Testis (tissue), 3 donors: ENCODE measurements around the gene ORM2. TPM values are rescaled to one million over a fixed set of nuclear protein-coding genes. Genes with fewer than 3 reads are reported as not detected.

Experiments
- DNase-seq: peaks from one replicate; pipeline ENCODE4 v3.0.0-alpha.2; 2019
- H3K27ac ChIP-seq, 2 donors: fragments of 200-600 bp; sonication (generic); one replicate each; pipeline ENCODE4 v1.5.1; 2019
- H3K27me3 ChIP-seq: fragments of 200-600 bp; sonication (generic); one replicate; pipeline ENCODE4 v1.5.1; 2019
- H3K36me3 ChIP-seq: fragments of 200-600 bp; sonication (generic); one replicate; pipeline ENCODE4 v1.5.1; 2017; ENCODE audit warnings: low read depth; ENCODE audit errors: missing control alignments
- H3K4me1 ChIP-seq: fragments of 200-600 bp; sonication (generic); one replicate; pipeline ENCODE4 v1.5.1; 2019
- H3K4me3 ChIP-seq, 2 donors: fragments of 200-600 bp; sonication (generic); one replicate each; pipeline ENCODE4 v1.5.1; 2017 to 2019
- H3K9me3 ChIP-seq: fragments of 200-600 bp; sonication (generic); one replicate; pipeline ENCODE4 v1.5.1; 2017
- POLR2A ChIP-seq: fragments of 450-650 bp; IDR thresholded peaks from one replicate; pipeline ENCODE4 v1.6.1; 2017; ENCODE audit warnings: antibody characterized with exemption, mild to moderate bottlenecking, moderate library complexity
- WGBS, 2 donors: methylation state at CpG; one replicate each; pipeline ENCODE4 v1.1.5; 2018; 5-methylcytosine and 5-hydroxymethylcytosine counted together
- intact Hi-C: fragments of 100-400 bp; cut with DNase I; formaldehyde crosslinking; loops from one replicate; pipeline ENCODE4 v1.15.1; 2023; ENCODE audit warnings: low total_unique reads
- polyA plus RNA-seq: library from polyadenylated mRNA; stranded (reverse); fragments of 350-450 nt; fragmentation: Illumina TruSeq; extraction: RNeasy Lipid Tissue Mini Kit (QIAGEN cat#74804); gene quantifications from one replicate; pipeline ENCODE4 v1.2.3, GENCODE V29; 2014; ENCODE audit warnings: low read depth, low replicate concordance; ENCODE audit not compliant: insufficient read depth
- total RNA-seq, 2 donors: library from RNA; depleted of rRNA; stranded (reverse); fragments of >200 nt; gene quantifications; one replicate each; pipeline ENCODE4 v1.2.3, GENCODE V29; 2016
- TF ChIP-seq, protein P1 (sequence below), 3 experiments: fragments of 450-650 bp in 2 of 3; fragments of 200-600 bp in 1 of 3; sonication (generic) in 1 of 3; IDR thresholded peaks; one replicate each; pipeline ENCODE4 v1.5.1; 2016 to 2019; ENCODE audit warnings: antibody characterized with exemption in 3 of 3, mild to moderate bottlenecking in 2 of 3, moderate library complexity in 1 of 3

ORM2 gene
- total and polyA plus RNA-seq, 3 donors from 2014 or later, result 0.56 to 2.3 TPM; not detected in 1

DNA sequence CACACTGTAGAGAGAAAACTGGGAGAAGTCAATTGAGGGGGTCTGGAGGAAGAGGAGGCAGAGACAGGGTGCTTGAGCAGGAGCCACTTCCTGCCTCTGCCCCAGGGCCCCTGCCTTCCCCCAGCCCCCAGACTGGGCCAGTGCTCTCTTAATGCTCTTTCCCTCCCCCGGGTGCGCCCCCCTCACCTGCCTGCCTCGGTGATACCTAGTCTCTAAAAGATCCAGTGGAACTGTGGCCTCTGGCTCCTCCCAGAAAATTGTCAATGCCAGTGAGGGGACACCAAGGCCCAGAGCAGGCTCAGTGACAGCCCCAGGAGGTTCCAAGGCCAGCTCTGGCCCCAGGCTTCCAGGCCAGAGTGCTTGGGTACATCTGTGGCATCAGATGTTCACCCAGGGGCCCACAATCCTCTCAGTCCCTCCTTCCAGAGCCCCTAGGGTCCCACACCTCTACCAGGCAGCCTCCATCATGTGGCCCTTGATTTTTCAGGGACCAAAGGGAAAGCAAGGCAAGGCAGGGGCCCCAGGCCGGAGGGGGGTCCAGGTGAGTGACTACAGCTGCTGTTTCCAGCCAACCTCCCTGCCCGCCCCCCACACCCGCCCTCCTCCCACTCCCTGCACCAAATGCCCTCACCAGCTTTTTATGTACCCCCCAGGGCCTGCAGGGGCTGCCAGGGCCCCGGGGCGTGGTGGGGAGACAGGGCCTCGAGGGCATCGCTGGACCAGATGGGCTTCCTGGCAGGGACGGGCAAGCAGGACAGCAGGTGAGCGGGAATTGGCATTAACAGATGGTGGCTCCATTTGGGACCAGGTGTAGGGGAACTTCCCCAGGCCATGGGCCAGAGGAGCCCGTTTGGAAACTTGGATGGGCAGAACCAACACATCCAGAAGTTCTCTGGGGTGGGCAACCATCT lies 39.8 kb upstream of the ORM2 start:
- no peak overlapping the region for H3K27ac ChIP-seq
- TF ChIP-seq, protein P1, sequence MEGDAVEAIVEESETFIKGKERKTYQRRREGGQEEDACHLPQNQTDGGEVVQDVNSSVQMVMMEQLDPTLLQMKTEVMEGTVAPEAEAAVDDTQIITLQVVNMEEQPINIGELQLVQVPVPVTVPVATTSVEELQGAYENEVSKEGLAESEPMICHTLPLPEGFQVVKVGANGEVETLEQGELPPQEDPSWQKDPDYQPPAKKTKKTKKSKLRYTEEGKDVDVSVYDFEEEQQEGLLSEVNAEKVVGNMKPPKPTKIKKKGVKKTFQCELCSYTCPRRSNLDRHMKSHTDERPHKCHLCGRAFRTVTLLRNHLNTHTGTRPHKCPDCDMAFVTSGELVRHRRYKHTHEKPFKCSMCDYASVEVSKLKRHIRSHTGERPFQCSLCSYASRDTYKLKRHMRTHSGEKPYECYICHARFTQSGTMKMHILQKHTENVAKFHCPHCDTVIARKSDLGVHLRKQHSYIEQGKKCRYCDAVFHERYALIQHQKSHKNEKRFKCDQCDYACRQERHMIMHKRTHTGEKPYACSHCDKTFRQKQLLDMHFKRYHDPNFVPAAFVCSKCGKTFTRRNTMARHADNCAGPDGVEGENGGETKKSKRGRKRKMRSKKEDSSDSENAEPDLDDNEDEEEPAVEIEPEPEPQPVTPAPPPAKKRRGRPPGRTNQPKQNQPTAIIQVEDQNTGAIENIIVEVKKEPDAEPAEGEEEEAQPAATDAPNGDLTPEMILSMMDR (IDR thresholded peaks at IDR 0.05), result no peak
- TF ChIP-seq POLR2A, result no peak
- H3K27me3 ChIP-seq, result no peaks in the 10 kb centered on the region
- H3K9me3 ChIP-seq, result no peaks in the 10 kb centered on the region
- DNase-seq, result no peak
- intact Hi-C loops, result loop anchor here (10.0 kb wide), 1 partner anchor 205 kb away; no protein-coding TSS in a partner anchor
- 88 to 92% methylated on average over 11 to 13 of the region's 13 CpGs for WGBS, 2 donors
- H3K4me3 ChIP-seq, result no peak overlapping the region
- H3K36me3 ChIP-seq, result no peaks in the 10 kb centered on the region
- peaks cover 6% of the 10 kb centered on the region for H3K4me1 ChIP-seq

DNA sequence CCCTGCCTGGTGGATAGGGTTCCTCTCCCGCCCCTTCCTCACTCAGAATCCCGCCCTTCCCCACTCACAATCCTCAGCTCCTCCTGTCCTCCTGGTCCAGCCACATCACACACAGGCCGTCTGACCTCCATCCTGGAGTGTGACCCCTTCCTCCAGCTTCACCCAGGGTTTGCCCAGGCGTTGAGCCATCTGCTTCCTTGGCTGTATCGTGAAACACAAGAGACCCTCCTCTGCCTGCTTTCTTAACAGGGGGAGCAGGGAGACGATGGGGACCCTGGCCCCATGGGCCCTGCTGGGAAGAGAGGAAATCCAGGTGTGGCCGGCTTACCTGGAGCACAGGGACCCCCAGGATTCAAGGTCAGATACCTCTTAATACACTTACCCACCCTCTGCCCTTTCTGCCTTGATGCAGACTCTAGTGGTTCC lies 39.1 kb upstream of the ORM2 start:
- Histone ChIP-seq H3K4me1 (peaks cover 2% of the 10 kb centered on the region), H3K4me3 (no peak overlapping the region), H3K36me3 (no peaks in the 10 kb centered on the region), H3K9me3 (no peaks in the 10 kb centered on the region), H3K27me3 (no peaks in the 10 kb centered on the region), H3K27ac (no peak overlapping the region)
- TF ChIP-seq, protein P1 (IDR thresholded peaks at IDR 0.05), result no peak
- TF ChIP-seq POLR2A, result no peak
- intact Hi-C loops, result no loop called here
- WGBS, 2 donors, result 75 to 79% methylated on average over 7 of the region's 7 CpGs
- no peak for DNase-seq

DNA sequence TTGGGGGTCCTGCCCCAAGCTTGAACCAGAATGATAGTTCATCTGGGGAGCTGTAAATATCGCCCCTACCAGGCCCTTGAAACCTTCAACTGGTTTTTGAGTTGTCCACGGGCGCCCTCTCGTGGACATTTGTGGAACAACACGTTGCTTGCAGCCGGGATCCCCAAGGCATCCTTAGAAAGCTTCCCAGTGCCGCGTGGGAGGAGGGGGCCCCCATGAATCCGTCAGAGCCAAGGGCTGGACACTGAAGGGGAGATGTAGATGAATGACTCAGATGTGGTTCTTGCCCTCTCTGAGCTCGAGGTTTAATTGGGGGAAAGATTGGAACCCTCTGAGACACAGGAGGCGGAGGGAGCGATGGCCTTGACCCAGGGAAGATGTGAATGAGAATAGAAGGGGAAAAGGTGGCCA lies 38.6 kb upstream of the ORM2 start:
- Histone ChIP-seq H3K27ac (no peak overlapping the region), H3K4me1 (no peaks in the 10 kb centered on the region), H3K4me3 (no peak overlapping the region), H3K9me3 (no peaks in the 10 kb centered on the region), H3K27me3 (no peaks in the 10 kb centered on the region), H3K36me3 (no peaks in the 10 kb centered on the region)
- no peak for TF ChIP-seq POLR2A
- TF ChIP-seq, protein P1 (IDR thresholded peaks at IDR 0.05), result peak; percentile 93 to 100 (median 93)
- intact Hi-C loops, result no loop called here
- peak; percentile 88 for DNase-seq
- 18 to 19% methylated on average over 11 to 12 of the region's 12 CpGs for WGBS, 2 donors

DNA sequence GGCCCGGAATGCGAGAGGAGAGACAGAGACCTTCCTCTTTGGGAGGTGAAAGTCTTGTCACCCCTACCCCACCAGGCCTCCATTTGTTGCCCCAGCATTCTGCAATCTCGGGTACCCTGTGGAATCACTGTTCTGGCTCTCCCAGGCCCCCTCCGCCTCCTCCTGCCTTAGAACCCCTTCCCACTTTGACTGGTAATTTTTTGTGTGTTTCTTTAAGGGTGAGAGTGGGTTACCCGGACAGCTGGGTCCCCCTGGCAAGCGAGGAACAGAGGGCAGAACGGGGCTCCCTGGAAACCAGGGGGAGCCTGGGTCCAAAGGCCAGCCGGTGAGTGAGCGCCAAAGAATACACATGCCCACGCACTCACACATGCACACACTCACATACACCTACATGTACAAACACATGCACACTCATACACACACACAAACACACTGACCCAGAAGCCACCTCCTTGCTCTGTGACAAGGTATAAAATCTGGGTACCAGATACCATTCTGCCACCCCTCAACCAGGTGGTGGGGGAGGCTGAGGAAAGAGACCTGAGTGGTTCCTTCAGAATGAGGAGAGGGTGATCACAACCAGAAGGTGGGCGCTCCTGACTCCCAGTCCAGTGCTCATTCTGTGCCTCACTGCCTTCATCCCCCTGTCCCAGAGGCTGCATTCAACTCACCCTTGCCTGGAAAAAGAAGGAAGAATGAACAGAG lies 37.6 kb upstream of the ORM2 start:
- 87 to 88% methylated on average over 11 of the region's 11 CpGs for WGBS, 2 donors
- intact Hi-C loops, result no loop called here
- Histone ChIP-seq H3K9me3 (no peaks in the 10 kb centered on the region), H3K27ac (no peak overlapping the region), H3K36me3 (no peaks in the 10 kb centered on the region), H3K27me3 (no peaks in the 10 kb centered on the region), H3K4me1 (no peaks in the 10 kb centered on the region), H3K4me3 (no peak overlapping the region)
- no peak for DNase-seq
- TF ChIP-seq POLR2A, result no peak
- TF ChIP-seq, protein P1 (IDR thresholded peaks at IDR 0.05), result no peak
